ENCODE data around the gene SPDYE16. TPM values are rescaled to one million over a fixed set of nuclear protein-coding genes. Genes with fewer than 3 reads are reported as not detected.
"Not testable (repeated sequence)": the region's sequence is repeated elsewhere in the genome, so short reads cannot be mapped to it uniquely, and the experiment has no call there.

SPDYE16 gene
- total RNA-seq, 4 donors from 2014 or later: 0.31 TPM; not detected in 3

DNA sequence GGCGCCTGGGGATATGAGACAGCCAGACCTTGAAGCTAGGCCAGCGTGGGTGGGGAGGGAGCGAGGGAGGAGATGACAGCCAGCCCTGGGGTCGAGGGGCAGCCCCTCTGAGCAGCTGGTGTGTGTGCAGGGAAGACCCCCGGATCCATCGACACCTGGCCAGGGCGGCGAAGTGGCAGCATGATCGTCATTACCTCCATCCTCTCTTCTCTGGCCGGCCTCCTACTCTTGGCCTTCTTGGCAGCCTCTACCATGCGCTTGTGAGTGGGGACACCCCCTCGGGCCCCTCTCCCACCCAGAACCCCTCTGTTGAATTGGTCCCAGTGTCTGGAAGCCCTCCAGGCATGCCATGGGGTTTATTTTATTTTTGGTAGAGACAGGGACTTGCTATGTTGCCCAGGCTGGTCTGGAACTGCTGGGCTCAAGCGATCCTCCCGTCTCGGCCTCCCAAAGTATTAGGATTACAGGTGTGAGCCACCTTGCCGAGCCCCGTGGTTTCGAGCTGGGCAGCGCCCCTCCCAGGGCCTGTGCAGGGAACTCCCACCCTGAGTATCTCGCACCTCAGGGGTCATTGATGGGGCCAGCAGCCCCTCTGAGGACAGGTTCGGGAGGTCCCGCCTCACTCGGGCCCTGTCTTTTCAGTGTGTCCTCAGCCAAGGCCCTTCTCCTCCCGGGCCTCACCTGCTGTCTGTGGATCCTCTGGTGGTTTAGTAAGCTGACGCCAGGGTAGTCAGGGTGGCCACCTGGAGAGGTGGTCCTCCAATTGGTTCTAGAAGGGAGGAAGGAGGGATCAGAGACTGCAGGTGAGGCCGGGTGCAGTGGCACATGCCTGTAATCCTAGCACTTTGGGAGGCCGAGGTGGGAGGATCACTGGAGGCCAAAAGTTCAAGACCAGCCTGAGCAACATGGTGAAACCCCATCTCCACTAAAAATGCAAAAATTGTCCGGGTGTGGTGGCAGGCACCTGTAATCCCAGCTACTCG lies 29.0 kb downstream of the SPDYE16 start:
- DNase-seq (no peak), ATAC-seq (no peak)
- no peaks in the 10 kb centered on the region for H3K36me3 ChIP-seq
- no peak overlapping the region for H3K4me3 ChIP-seq
- H3K27me3 ChIP-seq: no peaks in the 10 kb centered on the region
- no peaks in the 10 kb centered on the region for H3K9me3 ChIP-seq
- TF ChIP-seq POLR2A (IDR thresholded peaks at IDR 0.05): no peak
- TF ChIP-seq, protein P1, sequence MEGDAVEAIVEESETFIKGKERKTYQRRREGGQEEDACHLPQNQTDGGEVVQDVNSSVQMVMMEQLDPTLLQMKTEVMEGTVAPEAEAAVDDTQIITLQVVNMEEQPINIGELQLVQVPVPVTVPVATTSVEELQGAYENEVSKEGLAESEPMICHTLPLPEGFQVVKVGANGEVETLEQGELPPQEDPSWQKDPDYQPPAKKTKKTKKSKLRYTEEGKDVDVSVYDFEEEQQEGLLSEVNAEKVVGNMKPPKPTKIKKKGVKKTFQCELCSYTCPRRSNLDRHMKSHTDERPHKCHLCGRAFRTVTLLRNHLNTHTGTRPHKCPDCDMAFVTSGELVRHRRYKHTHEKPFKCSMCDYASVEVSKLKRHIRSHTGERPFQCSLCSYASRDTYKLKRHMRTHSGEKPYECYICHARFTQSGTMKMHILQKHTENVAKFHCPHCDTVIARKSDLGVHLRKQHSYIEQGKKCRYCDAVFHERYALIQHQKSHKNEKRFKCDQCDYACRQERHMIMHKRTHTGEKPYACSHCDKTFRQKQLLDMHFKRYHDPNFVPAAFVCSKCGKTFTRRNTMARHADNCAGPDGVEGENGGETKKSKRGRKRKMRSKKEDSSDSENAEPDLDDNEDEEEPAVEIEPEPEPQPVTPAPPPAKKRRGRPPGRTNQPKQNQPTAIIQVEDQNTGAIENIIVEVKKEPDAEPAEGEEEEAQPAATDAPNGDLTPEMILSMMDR (IDR thresholded peaks at IDR 0.05 in 4 of 5, conservative IDR thresholded peaks at IDR 0.05 in 1 of 5): no peak
- in situ Hi-C loops (cut with MboI; ENCODE audit: low sequenced_read_pairs in 4 of 4) (no loop called here), intact Hi-C loops (cut with DNase I; ENCODE audit: low total_unique reads) (no loop called here)
- H3K27ac ChIP-seq: no peak overlapping the region
- H3K4me1 ChIP-seq: no peaks in the 10 kb centered on the region

DNA sequence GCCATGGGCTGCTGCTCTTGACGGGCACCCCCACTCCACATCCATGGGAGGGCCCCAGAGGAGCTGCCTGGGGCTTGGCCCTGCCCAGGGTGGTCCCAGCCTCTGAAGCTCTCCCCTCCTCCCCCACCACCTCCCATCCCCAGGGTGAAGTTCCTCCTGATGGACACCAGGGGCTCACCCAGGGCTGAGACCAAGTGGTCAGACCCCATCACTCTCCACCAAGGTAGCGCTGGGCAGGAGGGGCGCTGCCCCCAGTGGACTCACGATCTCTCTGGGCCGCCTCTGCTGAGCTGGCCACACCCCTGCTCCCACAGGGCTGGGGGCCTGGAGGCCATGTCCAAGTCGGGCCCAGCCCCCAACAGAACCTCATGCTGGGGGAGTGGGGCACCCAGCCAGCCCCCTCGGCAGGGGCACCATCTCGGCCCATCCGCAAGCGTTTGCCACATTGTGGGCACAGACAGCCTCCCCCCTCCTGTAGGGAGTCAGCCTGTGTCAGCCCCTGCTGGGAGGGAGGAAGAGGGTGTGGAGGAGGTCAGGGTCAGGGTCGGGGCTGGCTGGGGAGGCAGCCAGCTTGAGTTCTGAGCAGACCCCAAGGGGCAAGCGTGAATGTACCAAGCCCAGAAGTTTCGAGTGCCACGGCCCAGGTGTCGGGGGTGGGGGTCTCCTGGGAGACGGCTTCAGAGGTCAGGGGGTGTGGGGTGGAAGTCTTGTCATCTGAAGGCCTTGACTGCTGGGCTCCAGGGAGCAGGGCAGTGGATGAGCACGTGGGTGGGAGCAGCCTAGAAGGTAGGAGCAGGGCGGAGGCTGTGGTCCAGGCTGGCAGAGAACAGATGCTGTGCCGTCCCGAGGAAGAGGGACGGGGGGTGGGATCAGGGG lies 29.9 kb downstream of the SPDYE16 start:
- Histone ChIP-seq H3K4me3 (no peak overlapping the region), H3K36me3 (no peaks in the 10 kb centered on the region), H3K27ac (no peak overlapping the region), H3K9me3 (no peaks in the 10 kb centered on the region), H3K4me1 (no peaks in the 10 kb centered on the region), H3K27me3 (no peaks in the 10 kb centered on the region)
- no peak for TF ChIP-seq POLR2A (IDR thresholded peaks at IDR 0.05)
- TF ChIP-seq, protein P1 (IDR thresholded peaks at IDR 0.05 in 4 of 5, conservative IDR thresholded peaks at IDR 0.05 in 1 of 5): peak in 1 of 5 experiments; percentile 31
- in situ Hi-C loops (cut with MboI; ENCODE audit: low sequenced_read_pairs in 4 of 4) (no loop called here), intact Hi-C loops (cut with DNase I; ENCODE audit: low total_unique reads) (no loop called here)
- ATAC-seq (no peak), DNase-seq (peak in 1 of 2 donors; percentile 11)

DNA sequence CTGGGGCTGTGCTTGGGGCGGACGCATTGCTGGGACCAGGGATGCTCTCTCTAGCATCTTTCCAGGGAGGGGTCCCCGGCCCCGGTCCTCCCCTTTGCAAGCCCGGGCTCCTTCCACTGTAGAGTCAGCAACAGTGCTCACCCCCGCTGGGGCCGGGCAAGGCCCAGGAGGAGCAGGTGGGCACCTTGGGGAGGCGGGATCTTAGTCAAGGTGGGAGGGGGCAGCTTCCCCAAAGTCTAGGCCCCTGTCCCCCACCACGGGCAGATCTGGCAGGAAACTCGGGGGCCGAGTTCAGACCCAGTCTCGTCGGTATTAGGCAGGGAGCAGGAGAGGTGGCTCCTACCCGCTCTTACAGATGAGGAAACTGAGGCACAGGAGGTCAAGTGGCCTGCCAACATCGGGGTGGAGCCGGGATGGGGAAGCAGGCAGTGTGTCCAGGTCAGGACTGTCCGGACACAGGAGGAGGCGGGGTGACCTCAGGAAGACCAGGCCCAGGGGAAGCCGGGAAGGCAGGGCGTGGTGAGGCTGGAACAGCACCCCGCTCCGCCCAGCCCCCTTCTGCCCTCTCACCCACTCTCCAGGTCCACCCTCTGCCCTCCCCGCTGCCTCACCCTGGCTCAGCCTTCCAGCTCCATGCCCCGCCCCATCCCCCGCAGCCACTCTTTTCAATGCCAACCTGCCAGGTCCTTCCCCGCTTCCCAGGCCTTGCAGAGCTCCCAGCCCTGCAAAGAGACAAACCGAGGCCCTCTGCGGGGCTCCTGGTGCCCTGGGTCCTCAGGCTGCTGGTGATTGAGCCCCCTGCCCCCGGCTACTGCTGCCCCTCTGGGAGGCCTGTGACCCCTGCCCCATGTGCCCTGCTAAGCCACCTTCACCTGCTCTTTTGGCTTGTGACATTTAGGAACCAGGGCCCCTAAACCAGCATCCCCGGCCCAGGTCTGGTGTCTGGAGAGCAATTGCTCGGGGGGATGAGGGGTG lies 30.9 kb downstream of the SPDYE16 start:
- H3K4me3 ChIP-seq; H3K27ac ChIP-seq; ATAC-seq; H3K27me3 ChIP-seq; H3K36me3 ChIP-seq; H3K9me3 ChIP-seq; DNase-seq; in situ Hi-C loops (cut with MboI; ENCODE audit: low sequenced_read_pairs in 4 of 4); H3K4me1 ChIP-seq; intact Hi-C loops (cut with DNase I; ENCODE audit: low total_unique reads): not testable (repeated sequence)

DNA sequence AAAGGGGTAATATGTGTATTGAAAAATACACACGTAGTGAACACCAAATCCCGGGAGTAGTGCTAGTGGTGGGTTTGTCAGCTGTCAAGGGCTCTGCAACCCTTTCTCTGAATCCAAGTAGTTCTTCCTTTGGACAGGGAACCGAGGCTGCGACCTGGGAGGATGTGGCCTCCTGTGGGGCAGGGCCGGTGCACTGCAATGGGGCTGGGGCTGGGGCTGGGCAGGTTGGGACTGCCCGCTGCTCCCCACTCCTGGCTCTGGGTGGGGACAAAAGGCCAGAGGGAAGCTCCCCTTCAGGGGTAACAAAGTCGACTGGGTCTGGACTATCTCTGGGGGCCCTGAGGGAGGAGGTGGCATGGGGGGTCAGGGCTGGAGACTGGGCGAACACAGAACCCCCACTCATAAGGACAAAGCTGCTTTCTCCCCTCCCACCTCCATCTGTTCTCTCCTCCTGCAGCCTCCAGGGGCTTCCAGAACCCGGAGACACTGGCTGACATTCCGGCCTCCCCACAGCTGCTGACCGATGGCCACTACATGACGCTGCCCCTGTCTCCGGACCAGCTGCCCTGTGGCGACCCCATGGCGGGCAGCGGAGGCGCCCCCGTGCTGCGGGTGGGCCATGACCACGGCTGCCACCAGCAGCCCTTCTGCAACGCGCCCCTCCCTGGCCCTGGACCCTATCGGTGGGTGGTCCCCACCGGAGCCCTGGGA lies 31.7 kb downstream of the SPDYE16 start:
- H3K4me3 ChIP-seq; H3K9me3 ChIP-seq; ATAC-seq; in situ Hi-C loops (cut with MboI; ENCODE audit: low sequenced_read_pairs in 4 of 4); DNase-seq; H3K36me3 ChIP-seq; H3K27ac ChIP-seq; H3K27me3 ChIP-seq; intact Hi-C loops (cut with DNase I; ENCODE audit: low total_unique reads); H3K4me1 ChIP-seq: not testable (repeated sequence)

Data from gastrocnemius medialis (tissue), 4 donors.